GM21526 (cell line): Measurements from ENCODE around the gene SENP2.

Source experiments
- ATAC-seq: cut with Tn5 transposase; IDR thresholded peaks from one replicate; pipeline ENCODE4 v1.9.1; 2021; ENCODE audit warnings: moderate library complexity; ENCODE audit not compliant: unreplicated experiment, low FRiP score

Gene SENP2

DNA sequence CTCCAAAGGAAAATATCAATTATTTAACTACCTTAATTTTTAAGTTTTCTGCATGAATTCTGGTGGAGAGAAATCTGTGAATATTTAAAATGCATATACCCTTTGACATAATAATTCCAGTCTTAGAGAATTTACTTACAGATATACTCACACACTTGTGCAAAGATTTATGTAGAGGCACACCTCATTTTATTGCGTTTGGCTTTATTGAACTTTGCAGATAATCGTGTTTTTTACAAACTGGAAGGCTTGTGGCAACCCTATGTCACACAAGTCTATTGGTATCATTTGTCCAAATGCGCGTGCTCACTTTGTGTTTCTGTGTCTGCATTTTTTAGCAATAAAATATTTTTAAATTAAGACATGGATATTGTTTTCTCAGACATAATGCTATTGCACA is 81.5 kb downstream of the SENP2 start:
- no peak for ATAC-seq

GRCh38 chr3:185677146-185677829 is 91.2 kb downstream of the SENP2 start:
- ATAC-seq = no peak

DNA sequence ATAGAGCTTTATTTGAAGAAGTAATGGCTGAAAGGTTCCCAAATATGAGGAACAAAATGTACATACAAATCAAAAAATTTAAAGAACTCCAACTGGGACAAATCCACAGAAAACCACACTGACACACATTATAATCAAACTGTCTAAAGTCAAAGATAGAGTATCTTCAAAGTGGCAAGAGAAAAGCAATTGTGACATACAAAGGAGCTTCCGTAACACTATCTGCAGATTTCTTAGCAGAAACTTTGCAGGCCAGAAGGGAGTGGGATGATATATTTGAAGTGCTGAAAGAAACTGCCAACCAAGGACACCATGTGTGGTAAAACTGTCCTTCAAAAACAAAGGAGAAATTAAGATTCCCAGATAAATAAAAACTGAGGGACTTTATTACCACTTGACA is 91.9 kb downstream of the SENP2 start:
- ATAC-seq = no peak

DNA sequence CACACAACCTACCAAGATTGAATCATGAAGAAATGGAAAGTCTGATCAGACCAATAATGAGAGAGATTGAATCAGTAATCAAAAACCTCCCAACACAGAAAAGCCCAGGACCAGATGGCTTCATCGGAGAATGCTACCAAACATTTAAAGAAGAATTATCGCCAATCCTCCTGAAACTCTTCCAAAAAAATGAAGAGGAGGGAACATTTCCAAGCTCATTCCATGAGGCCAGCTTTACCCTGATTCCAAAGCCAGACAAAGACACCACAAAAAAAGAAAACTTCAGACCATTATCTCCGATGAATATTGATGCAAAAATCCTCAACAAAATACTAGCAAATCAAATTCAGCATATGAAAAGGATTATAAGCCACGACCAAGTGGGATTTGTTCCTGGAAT is 94.1 kb downstream of the SENP2 start:
- ATAC-seq = no peak
